Omental fat pad (tissue), 4 donors: Measurements from ENCODE around the gene WNT7A. TPM values are rescaled to one million over a fixed set of nuclear protein-coding genes. Genes with fewer than 3 reads are reported as not detected.

Experiments
- ATAC-seq: fragments of 150-250 bp; one replicate; pipeline ENCODE4 v1.9.1; 2016; ENCODE audit warnings: mild to moderate bottlenecking, moderate library complexity; ENCODE audit not compliant: low FRiP score
- DNase-seq: peaks from one replicate; pipeline ENCODE4 v3.0.0-alpha.2; 2019; ENCODE audit warnings: low spot score
- total RNA-seq, 4 donors: library from RNA; depleted of rRNA; stranded (reverse); fragments of >200 nt; gene quantifications; one replicate each; pipeline ENCODE4 v1.1.0, GENCODE V29; 2016
- TF ChIP-seq, protein P1 (sequence below), 3 donors: fragments of 450-650 bp; IDR thresholded peaks; one replicate each; pipeline ENCODE4 v1.5.1; 2016 to 2017; ENCODE audit warnings: antibody characterized with exemption in 3 of 3, mild to moderate bottlenecking in 3 of 3, moderate library complexity in 2 of 3

WNT7A gene
- total RNA-seq, 4 donors from 2014 or later: not detected

DNA sequence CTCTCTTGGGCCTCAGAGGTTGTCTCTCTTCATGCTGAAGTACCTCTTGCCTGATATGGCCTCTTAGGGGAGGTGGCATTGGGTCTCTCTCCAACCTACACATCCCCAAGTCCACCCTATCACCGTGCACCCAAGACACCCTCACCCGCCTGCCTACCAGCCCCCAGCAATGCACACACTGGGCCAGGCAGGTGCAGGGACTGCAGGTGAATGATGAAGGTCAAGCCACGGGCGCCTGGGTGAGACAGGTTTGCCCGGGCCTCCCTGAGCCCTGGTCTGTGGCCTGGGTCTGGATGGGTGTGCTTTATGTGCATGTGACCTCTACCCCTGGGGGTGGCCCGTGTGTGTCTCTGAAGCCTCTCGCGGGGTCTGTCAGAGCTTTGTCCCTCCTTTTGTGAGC lies 68.3 kb downstream of the WNT7A start:
- TF ChIP-seq, protein P1, sequence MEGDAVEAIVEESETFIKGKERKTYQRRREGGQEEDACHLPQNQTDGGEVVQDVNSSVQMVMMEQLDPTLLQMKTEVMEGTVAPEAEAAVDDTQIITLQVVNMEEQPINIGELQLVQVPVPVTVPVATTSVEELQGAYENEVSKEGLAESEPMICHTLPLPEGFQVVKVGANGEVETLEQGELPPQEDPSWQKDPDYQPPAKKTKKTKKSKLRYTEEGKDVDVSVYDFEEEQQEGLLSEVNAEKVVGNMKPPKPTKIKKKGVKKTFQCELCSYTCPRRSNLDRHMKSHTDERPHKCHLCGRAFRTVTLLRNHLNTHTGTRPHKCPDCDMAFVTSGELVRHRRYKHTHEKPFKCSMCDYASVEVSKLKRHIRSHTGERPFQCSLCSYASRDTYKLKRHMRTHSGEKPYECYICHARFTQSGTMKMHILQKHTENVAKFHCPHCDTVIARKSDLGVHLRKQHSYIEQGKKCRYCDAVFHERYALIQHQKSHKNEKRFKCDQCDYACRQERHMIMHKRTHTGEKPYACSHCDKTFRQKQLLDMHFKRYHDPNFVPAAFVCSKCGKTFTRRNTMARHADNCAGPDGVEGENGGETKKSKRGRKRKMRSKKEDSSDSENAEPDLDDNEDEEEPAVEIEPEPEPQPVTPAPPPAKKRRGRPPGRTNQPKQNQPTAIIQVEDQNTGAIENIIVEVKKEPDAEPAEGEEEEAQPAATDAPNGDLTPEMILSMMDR (IDR thresholded peaks at IDR 0.05): no peak
- no peak for ATAC-seq
- no peak for DNase-seq

DNA sequence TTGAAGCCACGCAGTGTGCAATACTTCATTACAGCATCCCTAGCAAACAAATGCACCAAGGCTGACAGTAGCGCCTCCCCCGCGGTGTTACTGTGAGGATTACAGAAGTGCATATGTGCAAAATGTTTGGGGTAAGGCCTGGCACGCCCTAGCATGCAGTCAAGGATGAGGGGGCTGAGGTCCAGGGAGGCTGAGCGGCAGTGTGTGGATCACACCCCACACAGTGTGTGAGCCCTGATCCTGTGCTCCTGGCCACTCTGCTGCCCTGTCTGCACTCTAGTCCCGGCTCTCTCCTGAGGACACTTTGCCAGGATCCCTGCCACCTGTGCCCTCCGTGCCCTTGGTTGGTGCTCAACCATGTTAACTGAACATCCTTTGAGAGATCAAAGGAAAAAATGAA lies 71.3 kb downstream of the WNT7A start:
- no peak for ATAC-seq
- TF ChIP-seq, protein P1 (IDR thresholded peaks at IDR 0.05): no peak
- no peak for DNase-seq

DNA sequence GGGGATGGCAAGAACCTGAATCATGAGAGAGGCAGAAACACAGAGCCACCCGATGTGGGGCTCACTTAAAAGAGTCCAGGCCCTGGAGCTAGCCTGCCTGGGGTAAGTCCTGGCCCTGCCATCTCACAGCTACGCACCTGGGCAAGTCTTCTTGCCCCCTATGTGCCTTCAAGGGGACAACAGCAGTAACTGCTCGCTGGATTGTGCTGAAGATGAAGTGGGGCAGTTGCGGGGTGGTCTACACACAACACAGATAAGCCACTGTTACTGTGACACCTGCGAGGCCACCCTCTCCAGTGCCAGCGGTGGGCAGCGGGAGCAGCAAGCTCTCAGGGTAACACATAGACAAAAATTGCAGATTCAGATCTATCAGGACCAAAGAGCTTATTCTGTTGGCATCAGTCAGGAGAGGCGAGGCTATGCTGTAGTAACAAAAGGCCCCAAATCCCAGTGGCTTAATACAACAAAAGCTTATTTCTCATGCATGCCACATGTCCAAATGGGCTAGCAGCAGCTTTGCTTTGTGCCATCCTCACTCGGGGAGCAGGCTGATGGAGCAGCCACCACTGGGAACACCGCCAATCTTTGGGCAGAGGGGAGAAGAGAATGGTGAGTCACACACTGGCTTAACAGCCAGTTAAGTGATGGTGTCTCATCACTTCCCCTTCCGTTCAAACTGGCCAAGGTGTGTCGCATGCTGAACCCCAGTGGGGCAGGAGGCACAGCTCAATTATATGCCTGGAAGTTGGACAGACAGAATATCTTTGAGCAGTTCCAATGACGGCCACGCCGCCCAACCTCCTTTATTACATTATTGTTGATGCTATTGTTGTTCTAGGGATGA lies 78.3 kb downstream of the WNT7A start:
- ATAC-seq: no peak
- DNase-seq: no peak
- TF ChIP-seq, protein P1 (IDR thresholded peaks at IDR 0.05): no peak

DNA sequence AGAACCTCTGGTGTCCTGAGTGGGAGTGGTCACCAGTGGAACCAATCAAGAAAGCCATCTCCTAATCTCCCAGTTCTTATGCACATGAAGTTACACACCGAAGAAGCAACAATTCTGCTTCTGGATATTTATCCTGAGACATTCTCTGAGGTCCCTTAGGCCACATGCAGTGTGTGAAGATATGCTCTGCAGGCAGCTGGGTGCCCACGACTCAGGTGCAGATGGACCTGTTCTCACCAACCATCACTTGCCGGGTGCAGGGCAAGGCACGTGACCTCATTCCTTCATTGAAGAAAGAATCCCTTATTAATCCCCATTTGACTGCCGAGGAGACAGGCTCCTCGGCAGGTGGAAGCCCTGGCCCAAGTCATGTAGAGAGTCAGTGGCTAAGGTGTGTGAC lies 79.8 kb downstream of the WNT7A start:
- TF ChIP-seq, protein P1 (IDR thresholded peaks at IDR 0.05): no peak
- ATAC-seq: no peak
- DNase-seq: no peak

DNA sequence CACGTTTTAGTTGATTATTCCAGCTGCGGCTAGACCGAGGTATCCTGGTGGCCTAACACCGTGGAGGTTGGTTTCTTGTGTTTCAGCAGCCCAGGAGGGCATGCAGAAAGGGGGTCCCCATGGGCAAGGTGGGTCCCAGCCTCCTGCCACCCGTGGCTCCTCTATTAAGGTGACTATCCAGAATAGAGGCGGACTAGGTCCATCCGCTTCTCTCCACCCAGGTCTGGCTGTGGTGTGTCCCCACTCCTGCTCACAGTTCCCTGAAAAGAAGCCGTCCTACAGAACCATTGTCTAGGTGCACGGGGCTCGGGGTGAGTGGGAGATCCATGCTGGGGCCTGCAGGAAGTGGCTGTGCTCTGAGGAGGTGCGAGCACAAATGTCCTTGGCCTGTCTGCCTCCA lies 81.5 kb downstream of the WNT7A start:
- TF ChIP-seq, protein P1 (IDR thresholded peaks at IDR 0.05): no peak
- no peak for ATAC-seq
- no peak for DNase-seq

DNA sequence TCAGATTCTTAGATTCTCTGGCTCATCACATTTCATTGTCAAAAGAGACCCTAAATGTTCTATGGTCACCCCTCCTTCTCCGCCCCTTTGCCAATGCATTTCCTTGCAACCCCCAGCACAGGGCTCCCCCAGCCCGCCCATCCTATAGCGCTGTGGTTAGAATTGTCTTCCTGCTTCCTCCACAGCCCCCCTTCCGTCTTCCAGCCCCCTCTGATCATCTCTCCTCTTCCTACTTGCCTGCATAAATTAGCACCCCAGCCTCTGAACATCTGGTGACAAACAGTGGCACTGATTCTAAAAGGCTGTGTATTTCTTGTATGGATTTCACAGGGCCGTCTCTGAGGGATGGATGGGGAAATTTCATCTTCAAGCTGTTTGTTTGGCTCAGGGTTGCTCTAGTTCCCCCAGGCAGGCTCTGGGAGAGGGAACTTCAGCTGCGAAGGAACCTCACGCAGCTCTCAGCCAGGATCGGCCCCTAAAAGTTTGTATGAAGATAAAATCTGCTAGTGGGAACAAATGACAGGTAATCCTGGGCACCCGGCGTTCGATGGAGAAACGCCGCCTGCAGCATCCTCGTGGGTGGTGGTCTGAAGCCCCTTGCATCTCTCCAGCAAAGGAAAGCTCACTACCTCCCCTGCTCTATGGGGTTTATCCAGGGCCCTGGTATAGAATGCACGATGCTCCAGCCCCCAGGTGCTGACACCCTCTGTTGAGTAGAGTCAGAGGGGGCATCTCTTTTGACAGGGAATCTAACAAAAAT lies 83.0 kb downstream of the WNT7A start:
- TF ChIP-seq, protein P1 (IDR thresholded peaks at IDR 0.05): no peak
- ATAC-seq: no peak
- no peak for DNase-seq
